Measurements from ENCODE around the gene HTT. TPM values are rescaled to one million over a fixed set of nuclear protein-coding genes. Genes with fewer than 3 reads are reported as not detected.

HTT gene
- 52.3 and 63.7 TPM in 2 replicates for total RNA-seq

GRCh38 chr4:3074078-3074845 lies at the start of gene HTT, which contains the start of gene HTT-AS:
HTT (plus strand) TSS chr4:3074681; CDS start chr4:3074826, 145 bp downstream.
HTT-AS (minus strand) TSS chr4:3074538.

DNA sequence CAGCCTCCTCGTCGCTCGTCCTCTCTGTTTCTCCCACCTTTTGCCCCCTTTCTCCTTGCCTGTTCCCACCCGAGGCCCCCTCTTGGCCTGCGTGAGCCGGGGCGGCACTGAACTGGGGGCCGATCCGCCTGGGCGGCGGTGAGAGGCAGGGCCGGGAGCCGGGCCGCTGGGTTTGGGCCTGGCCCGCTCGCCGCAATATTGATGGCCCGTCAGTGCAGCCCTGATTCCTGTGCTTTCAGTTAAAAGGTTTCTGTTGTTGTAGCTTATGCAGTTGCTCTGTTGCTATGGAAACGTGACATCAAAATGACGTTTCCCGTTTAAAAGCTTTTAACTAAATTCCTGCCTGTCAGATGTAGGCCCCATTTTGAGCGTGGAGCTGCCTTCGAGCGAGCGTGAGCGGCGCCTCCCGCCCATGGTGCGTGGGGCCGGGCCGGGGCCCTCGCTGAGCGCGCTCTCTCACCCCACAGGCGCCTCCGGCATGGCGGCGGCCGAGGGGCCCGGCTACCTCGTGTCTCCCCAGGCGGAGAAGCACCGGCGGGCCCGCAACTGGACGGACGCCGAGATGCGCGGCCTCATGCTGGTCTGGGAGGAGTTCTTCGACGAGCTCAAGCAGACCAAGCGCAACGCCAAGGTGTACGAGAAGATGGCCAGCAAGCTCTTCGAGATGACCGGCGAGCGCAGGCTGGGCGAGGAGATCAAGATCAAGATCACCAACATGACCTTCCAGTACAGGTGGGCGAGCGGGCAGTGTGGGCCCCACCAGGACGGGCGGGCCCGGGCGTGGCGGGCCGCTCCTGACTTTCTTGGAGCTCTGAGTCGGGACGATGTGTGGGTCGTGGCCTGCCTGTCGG lies 174.6 kb downstream of the HTT start, which contains the start of gene MSANTD1:
Gene MSANTD1 (plus strand): TSS at position 349 of the 851 bp plus-strand sequence. CDS start 64 bp downstream, at position 413.

GRCh38 chr4:3292571-3293400 lies 218.3 kb downstream of the HTT start, which contains the start of gene RGS12:
RGS12 (plus strand) TSS chr4:3293021; CDS start chr4:3316171, 23,150 bp downstream.

Small RNAs within 50 kb of the gene (small RNA-seq; reads per million reads assigned to genes)
- not detected for gene RF02134
- gene RF02135 = not detected
- gene RNU6-204P = 0.21 reads per million

Other genes starting within 250 kb of the HTT start
- gene ADD1, start 230.8 kb upstream of the HTT start, total RNA-seq = 210 and 212 TPM in 2 replicates
- gene NOP14, start 111.3 kb upstream of the HTT start, total RNA-seq = 51.0 and 52.1 TPM in 2 replicates
- gene GRK4, start 111.1 kb upstream of the HTT start, total RNA-seq = 4.6 and 5.2 TPM in 2 replicates
- gene HTT-AS, start 143 bp upstream of the HTT start, total RNA-seq = not detected in 2 replicates
- gene MSANTD1, start 174.5 kb downstream of the HTT start, total RNA-seq = 0.36 and 0.53 TPM in 2 replicates
- 55.5 and 78.7 TPM in 2 replicates for gene RGS12, start 218.3 kb downstream of the HTT start, total RNA-seq